Parathyroid adenoma (tissue), 2 donors: ENCODE measurements around the gene FBXL15.
A peak's percentile ranks its signal among the peaks of the same experiment; 100 is the strongest.

Experiments used
- H2AFZ ChIP-seq: fragments of 300-600 bp; sonication (generic); one replicate; pipeline ENCODE4 v1.7.0; 2017; ENCODE audit warnings: antibody characterized with exemption, mild to moderate bottlenecking
- H3K27ac ChIP-seq: fragments of 300-600 bp; sonication (generic); one replicate; pipeline ENCODE4 v1.7.0; 2017
- H3K27me3 ChIP-seq: fragments of 300-600 bp; sonication (generic); one replicate; pipeline ENCODE4 v1.7.0; 2017; ENCODE audit warnings: low read length; ENCODE audit not compliant: control insufficient read depth, insufficient read depth
- H3K36me3 ChIP-seq: fragments of 300-600 bp; sonication (generic); one replicate; pipeline ENCODE4 v1.7.0; 2017; ENCODE audit warnings: low read length; ENCODE audit not compliant: control insufficient read depth, insufficient read depth
- H3K4me1 ChIP-seq: fragments of 300-600 bp; sonication (generic); one replicate; pipeline ENCODE4 v1.7.0; 2017; ENCODE audit warnings: control low read depth
- H3K4me2 ChIP-seq: fragments of 300-600 bp; sonication (generic); one replicate; pipeline ENCODE4 v1.7.0; 2017; ENCODE audit warnings: low read length
- H3K4me3 ChIP-seq: fragments of 300-600 bp; sonication (generic); one replicate; pipeline ENCODE4 v1.7.0; 2017; ENCODE audit warnings: low read depth, low read length
- H3K79me2 ChIP-seq: fragments of 300-600 bp; sonication (generic); one replicate; pipeline ENCODE4 v1.7.0; 2017; ENCODE audit warnings: control low read depth
- H3K9ac ChIP-seq: fragments of 300-600 bp; sonication (generic); one replicate; pipeline ENCODE4 v1.7.0; 2017; ENCODE audit warnings: mild to moderate bottlenecking
- H3K9me3 ChIP-seq: fragments of 300-600 bp; sonication (generic); one replicate; pipeline ENCODE4 v1.7.0; 2017; ENCODE audit warnings: low read length; ENCODE audit not compliant: control insufficient read depth
- TF ChIP-seq, protein P1 (sequence below): fragments of 300-600 bp; sonication (generic); IDR thresholded peaks from one replicate; pipeline ENCODE4 v1.7.0; 2017; ENCODE audit warnings: antibody characterized with exemption, mild to moderate bottlenecking
- donor health status: primary hyperparathyroidism.

The FBXL15 gene

DNA sequence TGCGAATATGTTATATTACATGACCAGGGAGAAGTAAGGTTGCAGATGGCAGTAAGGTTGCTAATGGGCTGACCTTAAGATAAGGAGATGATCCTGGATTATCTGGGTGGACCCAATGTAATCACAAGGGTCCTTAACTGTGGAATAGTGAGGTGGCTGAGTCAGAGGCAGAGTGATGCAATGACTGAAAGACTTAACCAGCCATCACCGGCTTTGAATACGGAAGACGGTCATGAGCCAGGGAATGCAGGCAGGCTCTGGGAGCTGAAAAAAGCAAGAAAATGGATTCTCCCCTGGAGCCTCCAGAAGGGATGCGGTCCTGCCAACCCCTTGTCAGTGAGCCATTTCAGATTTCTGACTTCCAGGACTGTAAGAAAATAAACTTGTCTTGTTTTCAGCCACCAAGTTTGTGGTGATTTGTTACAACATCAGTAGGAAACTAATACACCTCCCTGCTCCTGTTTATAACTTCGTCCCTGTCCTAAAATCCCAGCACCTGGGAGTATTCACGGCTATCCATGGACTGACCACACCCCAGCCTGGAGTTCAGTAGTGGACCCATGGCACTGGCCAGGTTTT, 35.3 kb downstream of the FBXL15 start:
- Histone ChIP-seq H3K4me3 (no peak overlapping the region), H3K9me3 (no peaks in the 10 kb centered on the region), H3K9ac (no peak overlapping the region), H3K27ac (no peak overlapping the region), H3K4me1 (peaks cover 4% of the 10 kb centered on the region), H3K36me3 (no peaks in the 10 kb centered on the region), H2AFZ (no peak overlapping the region), H3K27me3 (no peaks in the 10 kb centered on the region), H3K79me2 (no peaks in the 10 kb centered on the region), H3K4me2 (no peak overlapping the region)
- TF ChIP-seq, protein P1, sequence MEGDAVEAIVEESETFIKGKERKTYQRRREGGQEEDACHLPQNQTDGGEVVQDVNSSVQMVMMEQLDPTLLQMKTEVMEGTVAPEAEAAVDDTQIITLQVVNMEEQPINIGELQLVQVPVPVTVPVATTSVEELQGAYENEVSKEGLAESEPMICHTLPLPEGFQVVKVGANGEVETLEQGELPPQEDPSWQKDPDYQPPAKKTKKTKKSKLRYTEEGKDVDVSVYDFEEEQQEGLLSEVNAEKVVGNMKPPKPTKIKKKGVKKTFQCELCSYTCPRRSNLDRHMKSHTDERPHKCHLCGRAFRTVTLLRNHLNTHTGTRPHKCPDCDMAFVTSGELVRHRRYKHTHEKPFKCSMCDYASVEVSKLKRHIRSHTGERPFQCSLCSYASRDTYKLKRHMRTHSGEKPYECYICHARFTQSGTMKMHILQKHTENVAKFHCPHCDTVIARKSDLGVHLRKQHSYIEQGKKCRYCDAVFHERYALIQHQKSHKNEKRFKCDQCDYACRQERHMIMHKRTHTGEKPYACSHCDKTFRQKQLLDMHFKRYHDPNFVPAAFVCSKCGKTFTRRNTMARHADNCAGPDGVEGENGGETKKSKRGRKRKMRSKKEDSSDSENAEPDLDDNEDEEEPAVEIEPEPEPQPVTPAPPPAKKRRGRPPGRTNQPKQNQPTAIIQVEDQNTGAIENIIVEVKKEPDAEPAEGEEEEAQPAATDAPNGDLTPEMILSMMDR, result no peak

DNA sequence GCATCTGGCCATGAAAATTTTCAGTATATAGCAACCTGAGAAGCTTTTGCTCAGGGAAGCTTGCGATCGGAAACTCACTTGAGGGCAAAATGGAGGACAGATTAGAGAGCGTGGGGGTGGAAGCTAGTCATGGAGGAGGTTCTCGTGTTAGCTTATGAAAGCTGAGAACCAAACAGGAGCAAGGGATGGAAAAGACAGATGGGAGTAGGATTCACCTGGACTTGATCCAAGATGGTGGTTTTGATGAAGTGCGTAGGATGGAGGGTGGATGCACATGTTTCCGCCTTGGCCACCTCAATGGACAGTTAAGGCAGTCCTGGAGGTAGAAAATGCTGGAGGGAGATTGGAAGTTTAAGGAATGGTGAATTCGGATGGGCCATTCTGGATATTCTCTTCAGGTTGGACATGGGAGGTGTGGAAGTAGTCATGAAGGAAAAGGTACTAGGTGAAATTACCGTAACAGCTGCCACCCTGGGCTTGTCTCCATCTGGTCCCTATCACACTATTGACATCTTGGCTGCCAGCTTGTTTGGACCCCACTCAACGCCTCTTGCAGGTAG, 37.0 kb downstream of the FBXL15 start:
- Histone ChIP-seq H3K36me3 (no peaks in the 10 kb centered on the region), H3K79me2 (peaks cover 2% of the 10 kb centered on the region), H3K4me2 (no peak overlapping the region), H2AFZ (no peak overlapping the region), H3K9me3 (no peaks in the 10 kb centered on the region), H3K9ac (no peak overlapping the region), H3K4me1 (peaks cover 9% of the 10 kb centered on the region), H3K27ac (no peak overlapping the region), H3K4me3 (no peak overlapping the region), H3K27me3 (no peaks in the 10 kb centered on the region)
- TF ChIP-seq, protein P1, result no peak

DNA sequence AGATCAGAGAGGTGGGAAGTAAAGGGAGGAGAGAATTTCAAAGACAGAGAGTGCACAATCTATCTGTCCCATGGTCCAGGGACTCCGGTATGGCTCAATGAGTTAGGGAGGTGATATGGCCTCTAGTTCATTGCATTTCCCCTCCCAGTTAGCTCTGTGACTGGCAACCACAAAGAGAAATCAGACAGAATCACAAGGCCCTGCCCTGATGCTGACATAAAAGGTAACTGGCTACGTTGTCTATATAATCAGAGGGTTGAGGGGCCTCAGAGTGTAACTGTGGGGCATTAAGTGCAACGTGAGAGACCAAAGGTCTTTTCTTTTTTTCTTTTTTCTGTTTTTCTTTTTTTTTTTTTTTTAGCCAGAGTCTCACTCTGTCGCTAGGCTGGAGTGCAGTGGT, 38.0 kb downstream of the FBXL15 start:
- no peak overlapping the region for H3K9ac ChIP-seq
- H3K79me2 ChIP-seq, result peaks cover 2% of the 10 kb centered on the region
- TF ChIP-seq, protein P1, result no peak
- peaks cover 15% of the 10 kb centered on the region for H3K4me1 ChIP-seq
- no peak overlapping the region for H3K4me3 ChIP-seq
- no peak overlapping the region for H3K27ac ChIP-seq
- no peak overlapping the region for H3K4me2 ChIP-seq
- no peaks in the 10 kb centered on the region for H3K36me3 ChIP-seq
- H3K9me3 ChIP-seq, result no peaks in the 10 kb centered on the region
- H2AFZ ChIP-seq, result no peak overlapping the region
- H3K27me3 ChIP-seq, result no peaks in the 10 kb centered on the region

DNA sequence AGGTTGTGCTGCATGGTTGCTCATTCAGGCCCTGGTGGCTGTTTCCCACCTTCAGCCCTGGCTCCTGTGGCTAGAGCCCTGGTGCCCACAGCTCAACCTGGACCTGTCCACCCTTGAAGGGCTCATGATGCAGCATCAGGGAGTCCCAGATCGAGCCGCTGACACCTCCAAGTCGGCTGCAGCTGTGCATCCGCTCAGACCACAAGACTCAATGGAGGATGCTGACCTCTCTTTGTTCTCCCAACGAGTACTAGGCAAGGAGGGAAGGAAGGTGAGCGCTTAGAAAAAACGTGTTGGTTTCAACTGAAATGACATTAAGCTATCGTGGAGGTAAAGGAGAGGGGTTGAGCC, 40.2 kb downstream of the FBXL15 start:
- Histone ChIP-seq H3K4me3 (peak overlapping the region; percentile 59), H3K27ac (no peak overlapping the region), H3K79me2 (peaks cover 2% of the 10 kb centered on the region), H3K4me2 (peak overlapping the region; percentile 83), H3K27me3 (no peaks in the 10 kb centered on the region), H3K9me3 (no peaks in the 10 kb centered on the region), H2AFZ (peak overlapping the region; percentile 100), H3K36me3 (no peaks in the 10 kb centered on the region), H3K9ac (no peak overlapping the region), H3K4me1 (peaks cover 15% of the 10 kb centered on the region)
- TF ChIP-seq, protein P1, result no peak
